Dendritic cell treated with granulocyte-macrophage colony-stimulating factor and Interleukin-4, amounts not matched to agents 40 ng/mL and 50 ng/mL, for 4 days (primary cell): ENCODE measurements around the gene CFAP70.
"Not testable (repeated sequence)": the region's sequence is repeated elsewhere in the genome, so short reads cannot be mapped to it uniquely, and the experiment has no call there.

Experiments used
- H3K27ac Mint-ChIP-seq: one replicate; pipeline ENCODE4 v1.8.0; 2022; ENCODE audit warnings: mild to moderate bottlenecking, mixed read lengths
- H3K27me3 Mint-ChIP-seq: one replicate; pipeline ENCODE4 v1.8.0; 2022; ENCODE audit warnings: mild to moderate bottlenecking, mixed read lengths
- H3K36me3 Mint-ChIP-seq: one replicate; pipeline ENCODE4 v1.8.0; 2022; ENCODE audit warnings: low read depth, mixed read lengths
- H3K4me1 Mint-ChIP-seq: one replicate; pipeline ENCODE4 v1.8.0; 2022; ENCODE audit warnings: low read depth, mixed read lengths
- H3K4me3 Mint-ChIP-seq: one replicate; pipeline ENCODE4 v1.8.0; 2022; ENCODE audit warnings: mild to moderate bottlenecking, moderate library complexity, mixed read lengths
- H3K9me3 Mint-ChIP-seq: one replicate; pipeline ENCODE4 v1.8.0; 2022; ENCODE audit warnings: mixed read lengths
- intact Hi-C: fragments of 100-400 bp; cut with micrococcal nuclease; formaldehyde crosslinking; loops from one replicate; pipeline ENCODE4 v1.15.0; 2022

The CFAP70 gene

GRCh38 chr10:73368238-73368637 lies 9.6 kb upstream of the CFAP70 start:
- H3K36me3 Mint-ChIP-seq: peaks cover 86% of the 10 kb centered on the region
- intact Hi-C loops: no loop called here
- no peak overlapping the region for H3K27ac Mint-ChIP-seq
- no peaks in the 10 kb centered on the region for H3K27me3 Mint-ChIP-seq
- H3K4me1 Mint-ChIP-seq: no peaks in the 10 kb centered on the region
- no peaks in the 10 kb centered on the region for H3K9me3 Mint-ChIP-seq
- no peak overlapping the region for H3K4me3 Mint-ChIP-seq

GRCh38 chr10:73366381-73367298 lies 8.0 kb upstream of the CFAP70 start:
- intact Hi-C loops: no loop called here
- no peaks in the 10 kb centered on the region for H3K4me1 Mint-ChIP-seq
- no peaks in the 10 kb centered on the region for H3K27me3 Mint-ChIP-seq
- H3K4me3 Mint-ChIP-seq: no peak overlapping the region
- H3K9me3 Mint-ChIP-seq: no peaks in the 10 kb centered on the region
- H3K27ac Mint-ChIP-seq: no peak overlapping the region
- H3K36me3 Mint-ChIP-seq: peaks cover 70% of the 10 kb centered on the region

- Mint-ChIP-seq H3K9me3 (no peaks in the 10 kb centered on the region), H3K27me3 (peaks cover 1% of the 10 kb centered on the region), H3K4me1 (no peaks in the 10 kb centered on the region), H3K27ac (no peak overlapping the region), H3K4me3 (no peak overlapping the region), H3K36me3 (peaks cover 53% of the 10 kb centered on the region)
- intact Hi-C loops: no loop called here
Observed at GRCh38 chr10:73364964-73365363, 6.3 kb upstream of the CFAP70 start.

- Mint-ChIP-seq H3K27ac (no peak overlapping the region), H3K4me1 (peaks cover 27% of the 10 kb centered on the region), H3K4me3 (no peak overlapping the region), H3K36me3 (peaks cover 6% of the 10 kb centered on the region), H3K27me3 (peaks cover 12% of the 10 kb centered on the region), H3K9me3 (no peaks in the 10 kb centered on the region)
- intact Hi-C loops: loop anchor here (5.0 kb wide), 1 partner anchor 107 kb away; the partner anchor contains the start of gene MRPS16
Observed at GRCh38 chr10:73359492-73359891, 828 bp upstream of the CFAP70 start.

GRCh38 chr10:73357821-73358220 lies 843 bp downstream of the CFAP70 start:
- Mint-ChIP-seq H3K27me3 (peaks cover 12% of the 10 kb centered on the region), H3K9me3 (no peaks in the 10 kb centered on the region), H3K36me3 (peaks cover 6% of the 10 kb centered on the region), H3K27ac (peak overlapping the region; percentile 92), H3K4me1 (peaks cover 36% of the 10 kb centered on the region), H3K4me3 (peak overlapping the region; percentile 91)
- intact Hi-C loops: loop anchor here (5.0 kb wide), 1 partner anchor 106 kb away; the partner anchor contains the start of gene MRPS16

GRCh38 chr10:73357166-73357565 lies 1.5 kb downstream of the CFAP70 start:
- Mint-ChIP-seq H3K4me3 (no peak overlapping the region), H3K4me1 (peaks cover 42% of the 10 kb centered on the region), H3K27me3 (peaks cover 12% of the 10 kb centered on the region), H3K9me3 (no peaks in the 10 kb centered on the region), H3K27ac (peak overlapping the region; percentile 92), H3K36me3 (peaks cover 6% of the 10 kb centered on the region)
- intact Hi-C loops: loop anchor here (5.0 kb wide), 1 partner anchor 105 kb away; the partner anchor contains the start of gene MRPS16

GRCh38 chr10:73344269-73344668 lies 14.4 kb downstream of the CFAP70 start:
- no peaks in the 10 kb centered on the region for H3K27me3 Mint-ChIP-seq
- peaks cover 6% of the 10 kb centered on the region for H3K9me3 Mint-ChIP-seq
- no peak overlapping the region for H3K4me3 Mint-ChIP-seq
- H3K4me1 Mint-ChIP-seq: peaks cover 5% of the 10 kb centered on the region
- H3K36me3 Mint-ChIP-seq: no peaks in the 10 kb centered on the region
- no peak overlapping the region for H3K27ac Mint-ChIP-seq
- intact Hi-C loops: no loop called here

- no peaks in the 10 kb centered on the region for H3K27me3 Mint-ChIP-seq
- H3K4me3 Mint-ChIP-seq: no peak overlapping the region
- H3K36me3 Mint-ChIP-seq: no peaks in the 10 kb centered on the region
- H3K4me1 Mint-ChIP-seq: no peaks in the 10 kb centered on the region
- intact Hi-C loops: no loop called here
- peaks cover 6% of the 10 kb centered on the region for H3K9me3 Mint-ChIP-seq
- H3K27ac Mint-ChIP-seq: no peak overlapping the region
Observed at GRCh38 chr10:73340121-73340520, 18.5 kb downstream of the CFAP70 start.

GRCh38 chr10:73339436-73339835 lies 19.2 kb downstream of the CFAP70 start:
- intact Hi-C loops: no loop called here

GRCh38 chr10:73338801-73339368 lies 19.8 kb downstream of the CFAP70 start:
- Mint-ChIP-seq H3K36me3 (no peaks in the 10 kb centered on the region), H3K4me3 (no peak overlapping the region), H3K27me3 (no peaks in the 10 kb centered on the region), H3K9me3 (peaks cover 6% of the 10 kb centered on the region), H3K27ac (no peak overlapping the region), H3K4me1 (no peaks in the 10 kb centered on the region)
- intact Hi-C loops: no loop called here

More at GRCh38 chr10:73339436-73339835, 19.2 kb downstream of the CFAP70 start:
- Mint-ChIP-seq H3K9me3 (peaks cover 6% of the 10 kb centered on the region), H3K4me3 (no peak overlapping the region), H3K27ac (no peak overlapping the region), H3K36me3 (no peaks in the 10 kb centered on the region), H3K27me3 (no peaks in the 10 kb centered on the region), H3K4me1 (no peaks in the 10 kb centered on the region)

GRCh38 chr10:73333202-73333601 lies 25.5 kb downstream of the CFAP70 start:
- Mint-ChIP-seq H3K4me1 (no peaks in the 10 kb centered on the region), H3K9me3 (no peaks in the 10 kb centered on the region), H3K36me3 (no peaks in the 10 kb centered on the region), H3K4me3 (no peak overlapping the region), H3K27me3 (peaks cover 3% of the 10 kb centered on the region), H3K27ac (no peak overlapping the region)
- intact Hi-C loops: no loop called here

GRCh38 chr10:73332379-73332778 lies 26.3 kb downstream of the CFAP70 start:
- H3K27me3 Mint-ChIP-seq: peaks cover 3% of the 10 kb centered on the region
- H3K36me3 Mint-ChIP-seq: no peaks in the 10 kb centered on the region
- no peak overlapping the region for H3K27ac Mint-ChIP-seq
- no peaks in the 10 kb centered on the region for H3K4me1 Mint-ChIP-seq
- H3K9me3 Mint-ChIP-seq: no peaks in the 10 kb centered on the region
- intact Hi-C loops: no loop called here
- no peak overlapping the region for H3K4me3 Mint-ChIP-seq

- H3K27me3 Mint-ChIP-seq, H3K4me3 Mint-ChIP-seq, H3K36me3 Mint-ChIP-seq, H3K27ac Mint-ChIP-seq, H3K9me3 Mint-ChIP-seq, H3K4me1 Mint-ChIP-seq, intact Hi-C loops: not testable (repeated sequence)
Observed at GRCh38 chr10:73328523-73328922, 30.1 kb downstream of the CFAP70 start.

- H3K27me3 Mint-ChIP-seq, H3K27ac Mint-ChIP-seq, H3K36me3 Mint-ChIP-seq, H3K4me1 Mint-ChIP-seq, intact Hi-C loops, H3K4me3 Mint-ChIP-seq: not testable (repeated sequence)
- H3K9me3 Mint-ChIP-seq: peaks cover 16% of the 10 kb centered on the region
Observed at GRCh38 chr10:73325290-73325689, 33.4 kb downstream of the CFAP70 start.
